ENCODE measurements around the gene ASB7. TPM values are rescaled to one million over a fixed set of nuclear protein-coding genes. Genes with fewer than 3 reads are reported as not detected.

The ASB7 gene
- total RNA-seq, 6 experiments from 2014 or later, result 10.2 to 12.5 (median 11.5) TPM

GRCh38 chr15:100613208-100613607, 10.8 kb downstream of the ASB7 start:
- no peaks in the 10 kb centered on the region for H3K9me3 Mint-ChIP-seq
- no peak overlapping the region for H3K4me3 Mint-ChIP-seq
- no peaks in the 10 kb centered on the region; the same call in 1 of the 2 replicates for H3K27me3 Mint-ChIP-seq (ENCODE audit: insufficient read depth)
- no peak for DNase-seq
- H3K36me3 Mint-ChIP-seq (ENCODE audit: low read depth), result no peaks in the 10 kb centered on the region
- no peak overlapping the region for H3K27ac Mint-ChIP-seq
- no peak for TF ChIP-seq CTCF (IDR thresholded peaks at IDR 0.05)
- H3K4me1 Mint-ChIP-seq (ENCODE audit: low read depth), result no peaks in the 10 kb centered on the region

GRCh38 chr15:100614336-100614735, 11.9 kb downstream of the ASB7 start:
- no peak for TF ChIP-seq CTCF (IDR thresholded peaks at IDR 0.05)
- Mint-ChIP-seq H3K27me3 (ENCODE audit: insufficient read depth) (no peaks in the 10 kb centered on the region; the same call in 1 of the 2 replicates), H3K9me3 (no peaks in the 10 kb centered on the region), H3K4me1 (ENCODE audit: low read depth) (no peaks in the 10 kb centered on the region), H3K36me3 (ENCODE audit: low read depth) (peaks cover 10% of the 10 kb centered on the region; the same call in 1 of the 2 replicates), H3K27ac (no peak overlapping the region), H3K4me3 (no peak overlapping the region)
- DNase-seq, result no peak

GRCh38 chr15:100614918-100615317, 12.5 kb downstream of the ASB7 start:
- no peaks in the 10 kb centered on the region for H3K9me3 Mint-ChIP-seq
- H3K4me3 Mint-ChIP-seq, result no peak overlapping the region

GRCh38 chr15:100615801-100616200, 13.4 kb downstream of the ASB7 start:
- Mint-ChIP-seq H3K4me1 (ENCODE audit: low read depth) (no peaks in the 10 kb centered on the region), H3K36me3 (ENCODE audit: low read depth) (peaks cover 16% of the 10 kb centered on the region; the same call in 1 of the 2 replicates), H3K27ac (no peak overlapping the region), H3K9me3 (no peaks in the 10 kb centered on the region), H3K27me3 (ENCODE audit: insufficient read depth) (no peaks in the 10 kb centered on the region; the same call in 1 of the 2 replicates), H3K4me3 (no peak overlapping the region)
- no peak for TF ChIP-seq CTCF (IDR thresholded peaks at IDR 0.05)
- DNase-seq, result no peak

More at GRCh38 chr15:100614918-100615317, 12.5 kb downstream of the ASB7 start:
- no peak for DNase-seq
- no peaks in the 10 kb centered on the region for H3K4me1 Mint-ChIP-seq (ENCODE audit: low read depth)
- TF ChIP-seq CTCF (IDR thresholded peaks at IDR 0.05), result no peak
- peaks cover 11% of the 10 kb centered on the region; the same call in 1 of the 2 replicates for H3K36me3 Mint-ChIP-seq (ENCODE audit: low read depth)
- H3K27ac Mint-ChIP-seq, result no peak overlapping the region
- H3K27me3 Mint-ChIP-seq (ENCODE audit: insufficient read depth), result no peaks in the 10 kb centered on the region; the same call in 1 of the 2 replicates

- DNase-seq, result no peak
- Mint-ChIP-seq H3K27me3 (ENCODE audit: insufficient read depth) (no peaks in the 10 kb centered on the region; the same call in 1 of the 2 replicates), H3K4me3 (no peak overlapping the region), H3K36me3 (ENCODE audit: low read depth) (peaks cover 22% of the 10 kb centered on the region; the same call in 1 of the 2 replicates), H3K9me3 (no peaks in the 10 kb centered on the region), H3K27ac (no peak overlapping the region), H3K4me1 (ENCODE audit: low read depth) (no peaks in the 10 kb centered on the region)
- no peak for TF ChIP-seq CTCF (IDR thresholded peaks at IDR 0.05)
These were observed 14.3 kb downstream of the ASB7 start for GRCh38 chr15:100616700-100617099.

All from HFFc6 (cell line).